GM18507 (cell line): ENCODE measurements around the gene FANCC.
A peak's percentile ranks its signal among the peaks of the same experiment; 100 is the strongest.

ENCODE experiments used
- DNase-seq: peaks from one replicate; pipeline ENCODE4 v3.0.0; 2011; ENCODE audit warnings: low read depth; ENCODE audit not compliant: insufficient read length; ENCODE audit errors: extremely low spot score
- FAIRE-seq: peaks from 2 replicates; lab custom pipeline; 2011; peaks lifted over from hg19 to GRCh38; lab: Jason Lieb, UNC

Gene FANCC, protein sequence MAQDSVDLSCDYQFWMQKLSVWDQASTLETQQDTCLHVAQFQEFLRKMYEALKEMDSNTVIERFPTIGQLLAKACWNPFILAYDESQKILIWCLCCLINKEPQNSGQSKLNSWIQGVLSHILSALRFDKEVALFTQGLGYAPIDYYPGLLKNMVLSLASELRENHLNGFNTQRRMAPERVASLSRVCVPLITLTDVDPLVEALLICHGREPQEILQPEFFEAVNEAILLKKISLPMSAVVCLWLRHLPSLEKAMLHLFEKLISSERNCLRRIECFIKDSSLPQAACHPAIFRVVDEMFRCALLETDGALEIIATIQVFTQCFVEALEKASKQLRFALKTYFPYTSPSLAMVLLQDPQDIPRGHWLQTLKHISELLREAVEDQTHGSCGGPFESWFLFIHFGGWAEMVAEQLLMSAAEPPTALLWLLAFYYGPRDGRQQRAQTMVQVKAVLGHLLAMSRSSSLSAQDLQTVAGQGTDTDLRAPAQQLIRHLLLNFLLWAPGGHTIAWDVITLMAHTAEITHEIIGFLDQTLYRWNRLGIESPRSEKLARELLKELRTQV

DNA sequence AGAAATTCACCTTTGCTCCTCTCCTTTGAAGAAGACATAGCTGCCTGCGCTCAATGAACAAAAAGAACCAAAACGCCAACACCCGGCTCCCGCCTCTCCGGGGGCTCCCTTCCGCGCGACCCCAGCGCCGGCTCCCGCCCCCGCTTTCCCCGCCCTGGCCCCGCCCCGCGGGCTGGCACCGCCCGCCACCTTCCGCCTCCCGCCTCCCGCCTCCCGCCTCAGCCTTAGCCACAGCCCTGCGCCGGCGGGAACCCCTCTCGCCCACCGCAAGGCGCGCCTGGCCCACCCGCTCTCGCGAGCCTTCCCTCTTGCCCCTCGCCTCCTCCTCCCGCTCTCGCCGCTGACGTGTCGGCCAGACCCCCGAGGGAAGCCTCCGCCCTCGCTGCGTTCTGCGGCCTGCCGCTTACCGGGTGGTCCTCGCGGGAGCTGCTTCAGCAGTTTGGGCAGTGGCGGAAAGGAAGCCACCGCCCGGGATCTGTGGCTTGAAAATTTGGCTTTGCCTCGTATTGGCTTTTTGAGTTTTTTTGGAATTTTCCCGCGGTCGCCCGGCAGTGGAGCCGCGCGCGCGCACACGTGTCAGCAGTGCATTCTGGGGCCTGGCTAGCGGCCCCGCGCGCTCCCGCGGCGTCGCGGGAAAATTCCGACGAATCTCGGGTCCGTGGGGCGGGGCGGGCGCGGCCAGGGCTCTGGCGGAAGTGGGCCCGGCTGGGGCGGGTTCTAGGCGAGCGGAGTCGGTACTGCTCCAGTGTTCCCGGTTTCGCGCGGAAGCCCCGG, at the start of gene FANCC:
FANCC (minus strand) TSS at position 591 of the 774 bp plus-strand sequence. CDS start 68,418 bp downstream, outside the sequence.
- peak; percentile 69 for FAIRE-seq
- peak; percentile 75 for DNase-seq

DNA sequence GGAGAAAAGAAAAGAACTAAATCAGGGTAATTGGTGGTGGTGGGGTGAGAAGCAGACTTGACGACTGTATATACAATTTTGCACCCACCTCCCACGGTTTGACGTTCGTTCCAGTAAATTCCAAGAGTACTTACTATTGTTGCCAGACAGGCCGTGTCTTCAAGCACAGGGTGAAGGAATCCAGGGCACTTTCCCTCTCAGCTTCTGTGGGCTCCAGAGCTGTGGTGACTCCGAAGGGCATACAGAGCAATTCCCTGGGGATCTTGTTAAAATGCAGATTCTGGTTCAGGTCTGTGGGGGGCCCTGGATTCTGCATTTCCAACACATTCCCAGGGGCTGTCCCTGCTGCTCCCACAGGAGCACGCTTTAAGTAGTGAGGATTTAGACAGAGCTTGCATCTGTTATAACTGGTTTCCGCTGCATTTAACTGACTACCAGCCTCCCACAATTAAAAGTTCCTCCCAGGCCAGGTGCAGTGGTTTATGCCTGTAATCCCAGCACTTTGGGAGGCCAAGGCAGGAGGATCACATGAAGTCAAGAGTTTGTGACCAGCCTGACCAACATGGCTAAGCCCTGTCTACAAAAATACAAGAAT, 49.3 kb upstream of the FANCC start:
- DNase-seq: no peak
- no peak for FAIRE-seq

DNA sequence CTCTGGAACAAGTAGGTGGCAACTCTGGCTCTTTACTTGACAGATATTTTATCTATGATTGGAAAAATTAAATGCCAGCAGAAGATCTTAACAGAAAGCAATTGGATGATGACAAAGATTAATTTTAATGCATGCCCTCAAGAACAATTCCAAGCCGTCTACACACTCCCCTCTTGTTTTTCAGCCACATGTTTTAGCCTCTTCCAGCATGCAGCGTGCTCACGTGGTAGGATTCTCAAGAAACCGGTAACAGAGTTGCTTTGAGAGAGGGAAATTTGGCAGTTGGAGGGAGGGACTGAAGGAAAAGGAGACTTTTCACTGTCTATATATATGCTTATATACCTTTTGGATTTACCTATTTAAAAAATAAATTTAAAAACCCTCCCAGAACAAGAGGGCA, 48.3 kb upstream of the FANCC start:
- no peak for FAIRE-seq
- no peak for DNase-seq

DNA sequence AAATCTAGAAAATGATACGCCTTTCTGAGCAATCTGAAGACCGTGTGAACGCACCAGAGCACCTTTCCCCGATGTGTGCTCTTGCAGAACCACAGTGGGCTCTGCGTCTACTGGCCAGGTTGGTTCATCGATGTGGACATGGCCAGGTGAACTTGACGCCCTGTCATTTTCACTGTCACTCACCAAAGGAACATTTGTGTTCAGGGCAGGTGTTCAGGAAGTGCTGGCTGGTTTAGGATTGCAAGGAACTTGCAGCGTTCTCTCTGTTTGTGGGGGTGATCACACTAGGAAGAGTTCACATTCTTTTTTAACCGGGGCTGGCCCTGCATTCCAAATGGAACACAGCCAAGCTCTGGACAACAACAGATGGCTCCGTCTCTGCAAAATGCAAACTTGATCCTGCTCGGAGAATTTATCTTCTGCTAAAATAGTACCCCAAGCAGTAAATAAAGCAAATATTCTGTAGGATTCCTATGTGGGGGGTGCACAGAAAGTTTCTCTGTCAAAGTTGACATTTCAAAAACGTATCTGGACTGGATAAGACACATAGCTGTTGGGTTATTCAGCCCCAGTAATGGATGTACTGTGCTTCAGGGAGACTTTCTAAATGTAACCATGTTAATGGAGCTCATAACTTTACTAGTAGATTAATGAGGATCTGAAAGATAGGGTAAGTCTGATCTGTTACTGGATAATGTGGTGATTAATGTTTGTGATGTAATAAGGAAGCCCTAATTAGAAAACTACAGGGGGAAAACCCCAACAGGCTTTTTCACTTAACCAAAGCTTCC, 45.7 kb upstream of the FANCC start:
- no peak for DNase-seq
- FAIRE-seq: no peak

DNA sequence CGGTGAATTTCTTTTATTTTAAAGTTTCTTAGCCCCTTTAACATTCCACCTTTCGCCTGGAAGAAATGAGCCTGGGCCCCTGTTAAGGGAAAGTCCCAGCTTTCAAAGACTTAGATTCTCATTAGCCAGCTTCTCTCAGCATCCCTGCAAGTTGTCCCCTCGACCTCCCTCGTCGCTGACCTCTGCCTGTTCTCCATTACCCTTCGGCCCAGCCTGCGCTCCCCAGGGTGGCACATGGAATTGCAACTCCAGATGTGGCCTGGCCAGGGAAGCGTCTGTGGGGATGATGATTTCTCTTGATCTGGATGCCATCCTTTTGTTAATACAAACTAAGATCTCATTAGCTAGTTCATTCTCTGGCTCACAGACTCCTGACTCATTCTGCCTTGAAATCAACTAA, 43.4 kb upstream of the FANCC start:
- DNase-seq (no peak), FAIRE-seq (no peak)

DNA sequence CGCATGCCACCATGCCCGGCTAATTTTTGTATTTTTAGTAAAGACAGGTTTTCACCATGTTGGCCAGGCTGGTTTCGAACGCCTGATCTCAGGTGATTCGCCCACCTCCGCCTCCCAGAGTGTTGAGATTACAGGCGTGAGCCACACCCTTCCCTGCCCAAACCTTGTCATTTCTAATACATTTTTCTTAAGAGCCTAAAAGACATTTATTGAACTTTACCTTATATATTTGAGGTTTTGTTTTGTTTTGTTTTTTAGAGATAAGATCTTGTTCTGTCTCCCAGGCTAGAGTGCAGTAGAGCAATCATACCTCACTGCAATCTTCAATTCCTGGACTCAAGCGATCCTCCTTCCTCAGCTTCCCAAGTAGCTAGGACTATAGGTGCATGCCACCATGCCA, 39.8 kb upstream of the FANCC start:
- DNase-seq (no peak), FAIRE-seq (no peak)

DNA sequence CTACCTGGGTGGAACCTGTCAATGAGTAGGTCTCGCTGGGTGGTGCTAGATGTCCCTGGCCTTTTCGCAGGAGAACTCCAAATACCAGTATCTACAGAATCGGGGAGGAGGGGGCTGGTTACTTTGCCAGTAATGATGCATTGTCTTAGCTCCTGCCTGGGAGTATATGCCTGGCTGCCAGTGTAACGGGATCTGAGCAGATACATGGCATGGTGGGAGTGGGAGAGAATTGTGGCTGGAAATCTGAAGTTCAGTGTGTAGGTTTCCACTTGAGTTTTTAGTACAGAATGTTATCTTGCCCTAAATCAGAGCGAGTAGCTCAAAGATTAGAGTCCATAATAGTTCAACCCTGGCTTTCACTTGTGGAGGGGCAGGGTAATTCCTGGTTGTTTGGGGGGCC, 38.0 kb upstream of the FANCC start:
- DNase-seq (no peak), FAIRE-seq (no peak)

DNA sequence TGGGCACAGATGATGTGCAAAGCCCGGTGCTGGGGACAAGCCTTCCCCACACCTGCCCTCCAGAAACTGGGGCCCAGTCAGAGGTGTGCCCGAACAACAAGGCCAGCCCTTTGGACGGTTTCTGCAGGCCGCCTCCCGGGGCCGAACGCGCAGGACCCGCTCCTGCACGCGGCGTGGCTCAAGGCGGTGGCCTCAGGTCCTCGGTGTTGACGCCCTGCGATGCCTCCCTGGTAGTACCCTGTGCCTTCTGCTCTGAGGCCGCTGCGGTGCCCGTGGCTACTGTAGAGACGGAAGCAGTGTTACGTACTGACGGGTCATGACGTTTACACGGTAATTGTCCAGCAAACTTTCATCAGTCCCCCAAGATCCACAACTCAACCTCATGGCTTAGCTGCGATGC, 33.5 kb upstream of the FANCC start:
- no peak for FAIRE-seq
- no peak for DNase-seq

DNA sequence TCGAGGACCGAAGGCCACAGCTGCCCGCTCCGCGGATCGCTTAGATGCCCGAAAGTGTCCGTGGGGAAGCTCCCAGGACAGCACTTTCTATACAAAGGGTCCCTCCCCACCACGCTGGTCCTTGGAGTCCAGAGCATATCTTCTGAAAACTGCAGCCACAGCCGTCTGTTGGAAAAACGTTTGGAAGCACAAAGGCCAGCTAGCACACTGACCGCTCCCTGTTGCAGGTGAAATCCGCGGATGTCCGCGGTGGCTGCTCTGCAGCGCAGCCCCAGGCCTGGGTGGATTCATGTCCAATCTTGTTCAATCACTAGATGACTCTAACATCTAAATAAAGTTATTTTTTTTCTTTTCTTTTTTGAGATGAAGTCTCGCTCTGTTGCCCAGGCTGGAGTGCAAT, 32.8 kb upstream of the FANCC start:
- DNase-seq (no peak), FAIRE-seq (no peak)

DNA sequence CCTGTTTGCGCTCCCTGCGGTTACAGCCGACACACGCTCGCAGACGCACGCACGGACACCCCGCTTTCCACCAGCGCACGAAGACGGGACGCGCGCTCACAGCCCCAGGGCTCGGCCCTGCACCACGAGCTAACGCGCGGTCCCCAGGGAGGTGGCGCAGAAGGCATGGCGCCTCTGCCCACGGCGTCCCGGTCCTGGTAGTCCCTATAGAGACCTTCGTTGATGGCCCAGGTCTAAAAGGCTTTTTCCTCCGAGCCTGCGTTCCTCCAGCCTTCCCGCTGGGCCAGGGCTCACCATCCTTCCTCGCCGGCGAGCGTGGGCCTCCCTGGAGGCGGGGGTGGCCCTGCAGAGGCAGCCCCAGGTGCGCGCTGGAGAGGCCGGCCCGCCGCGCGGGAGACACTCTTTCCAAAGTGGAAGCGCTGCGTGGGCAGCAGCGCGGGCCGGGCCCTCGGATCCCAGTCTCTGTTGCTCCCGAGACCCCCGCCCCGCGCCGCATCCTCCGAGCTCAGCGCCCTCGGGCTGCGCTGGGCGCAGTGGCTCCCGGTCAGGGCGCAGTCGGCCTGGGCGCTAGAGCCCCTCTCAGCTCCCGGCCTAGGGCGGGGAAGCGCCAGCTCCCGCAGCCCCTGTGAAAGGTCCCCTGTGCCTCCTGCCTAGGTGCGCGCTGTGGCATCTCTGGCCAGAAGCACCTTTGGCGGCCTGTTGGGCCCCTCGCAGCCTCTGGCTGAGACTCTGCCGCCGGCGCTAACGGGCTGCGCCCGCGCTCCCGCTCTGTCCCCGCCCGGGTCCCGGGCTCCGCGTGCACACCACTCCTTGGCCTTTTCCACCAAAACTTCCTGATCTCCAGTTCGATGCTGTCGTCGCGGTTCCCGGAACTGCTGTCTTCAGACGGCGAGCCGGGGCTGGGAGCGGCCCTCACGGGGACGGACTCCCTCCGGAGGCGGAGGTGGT, 31.9 kb upstream of the FANCC start:
- no peak for FAIRE-seq
- no peak for DNase-seq

DNA sequence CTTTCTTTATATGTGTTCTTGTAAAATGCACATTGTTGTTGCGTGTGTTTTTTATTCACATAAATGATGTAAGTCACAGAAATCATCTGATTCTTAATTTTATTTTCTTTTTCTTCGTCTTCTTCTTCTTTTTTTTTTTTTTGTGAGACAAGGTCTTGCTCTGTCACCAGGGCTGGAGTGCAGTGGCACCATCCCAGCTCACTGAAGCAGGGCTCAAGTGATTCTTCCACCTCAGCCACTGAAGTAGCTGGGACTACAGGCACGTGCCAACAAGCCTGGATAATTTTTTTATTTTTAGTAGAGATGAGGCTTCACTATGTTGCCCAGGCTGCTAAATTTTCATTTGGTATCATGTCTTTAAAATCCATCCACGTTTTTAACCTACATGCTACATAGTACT, 28.5 kb upstream of the FANCC start:
- FAIRE-seq: no peak
- no peak for DNase-seq

DNA sequence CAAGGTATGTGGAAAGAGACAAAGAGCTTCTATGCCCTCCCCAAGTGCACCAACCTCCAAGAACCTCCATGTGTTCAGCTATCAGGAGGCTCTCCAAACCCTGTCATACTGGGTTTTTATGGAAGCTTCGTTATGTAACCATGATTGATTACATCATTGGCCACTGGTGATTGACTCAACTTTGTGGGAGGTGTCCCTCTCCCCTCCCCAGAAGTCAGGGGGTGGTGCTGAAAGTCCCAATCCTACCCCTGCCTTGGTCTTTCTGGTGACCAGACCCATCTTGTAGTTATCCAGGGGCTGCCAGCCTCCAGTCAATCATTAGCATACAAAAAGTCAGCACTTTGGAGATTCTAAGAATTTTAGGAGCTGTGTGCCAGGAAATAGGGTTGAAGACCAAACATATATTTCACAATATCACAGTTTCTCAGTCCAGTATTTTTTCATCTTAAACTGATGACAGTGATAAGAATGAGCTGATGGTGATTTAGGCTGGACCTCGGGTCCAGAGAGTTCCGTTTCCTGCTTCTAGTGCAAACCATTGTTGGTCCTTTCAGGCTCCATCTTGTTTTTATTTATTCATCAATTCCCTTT, 27.3 kb upstream of the FANCC start:
- no peak for DNase-seq
- no peak for FAIRE-seq

DNA sequence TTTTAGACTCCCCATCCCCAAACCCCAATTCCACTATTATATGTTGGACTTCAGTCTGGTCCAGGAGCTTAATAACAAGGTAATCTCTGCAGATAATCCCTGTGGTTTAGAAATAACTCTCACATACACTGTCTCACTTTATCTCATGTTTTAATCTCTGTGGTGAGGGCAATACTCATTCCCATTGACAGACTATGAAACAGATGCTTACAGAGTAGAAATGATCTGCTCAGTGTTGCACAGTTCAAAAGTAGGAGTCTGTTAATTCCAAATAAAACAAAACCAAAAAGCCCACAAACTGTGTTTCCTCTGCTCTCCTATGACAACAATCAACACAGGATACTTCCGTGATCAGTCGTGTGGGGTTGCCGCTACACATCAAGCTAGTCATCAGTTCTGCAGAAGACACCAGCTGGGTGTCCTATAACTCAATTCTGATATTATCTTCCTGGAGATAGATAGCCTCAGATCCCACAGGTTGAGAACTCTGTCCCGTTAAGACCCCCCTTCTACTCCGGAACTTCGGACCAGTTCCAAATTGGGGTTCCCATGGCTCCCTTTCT, 26.3 kb upstream of the FANCC start:
- DNase-seq: no peak
- no peak for FAIRE-seq

DNA sequence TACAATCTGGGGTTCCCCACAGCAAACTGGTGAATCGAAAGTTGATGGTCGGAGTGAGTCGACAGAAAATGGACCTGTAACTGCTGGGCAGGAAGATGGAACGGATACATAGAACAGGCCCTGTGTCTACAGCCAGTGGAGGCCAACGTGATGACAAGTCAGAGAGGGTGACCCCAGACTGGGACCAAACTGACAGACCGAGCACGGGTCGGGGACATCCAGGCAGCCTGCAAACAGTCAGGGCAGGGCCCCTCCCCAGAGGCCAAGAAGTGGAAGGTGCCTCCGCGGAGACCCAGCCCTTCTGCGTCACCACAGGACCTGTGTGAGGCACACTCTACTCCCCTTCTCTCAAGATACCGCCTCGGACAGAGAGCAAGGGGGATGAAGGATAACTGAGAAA, 25.1 kb upstream of the FANCC start:
- FAIRE-seq (no peak), DNase-seq (no peak)

DNA sequence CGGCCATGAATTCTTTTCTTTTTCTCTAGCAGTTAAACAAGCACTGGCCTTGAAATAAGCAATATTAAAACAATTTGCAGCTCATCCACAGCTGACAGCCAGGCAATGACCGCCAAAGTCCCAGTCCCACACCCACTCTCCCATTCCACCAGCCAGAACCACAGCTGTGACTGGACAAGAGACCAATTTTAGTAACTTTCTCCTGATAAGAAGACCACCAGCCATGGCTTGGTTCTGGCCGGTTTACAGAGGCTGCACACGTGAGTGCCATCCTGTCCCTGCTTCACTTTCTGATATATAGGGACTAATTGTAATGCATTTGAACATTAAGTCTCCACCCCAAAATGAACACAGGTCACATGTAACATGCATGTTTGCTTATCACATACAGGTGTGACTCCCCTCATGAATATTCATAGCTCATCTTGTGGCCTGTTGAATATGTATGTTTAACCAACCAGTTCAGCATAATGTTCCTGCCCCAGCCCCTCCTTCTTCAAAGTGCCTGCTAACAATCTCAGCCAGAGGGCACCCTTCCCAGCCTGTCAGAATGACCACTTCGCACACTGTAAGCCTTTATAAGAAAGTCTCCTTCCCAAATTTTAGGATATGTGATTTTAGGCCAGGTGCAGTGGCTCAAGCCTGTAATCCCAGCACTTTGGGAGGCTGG, 23.9 kb upstream of the FANCC start:
- DNase-seq: no peak
- FAIRE-seq: no peak

DNA sequence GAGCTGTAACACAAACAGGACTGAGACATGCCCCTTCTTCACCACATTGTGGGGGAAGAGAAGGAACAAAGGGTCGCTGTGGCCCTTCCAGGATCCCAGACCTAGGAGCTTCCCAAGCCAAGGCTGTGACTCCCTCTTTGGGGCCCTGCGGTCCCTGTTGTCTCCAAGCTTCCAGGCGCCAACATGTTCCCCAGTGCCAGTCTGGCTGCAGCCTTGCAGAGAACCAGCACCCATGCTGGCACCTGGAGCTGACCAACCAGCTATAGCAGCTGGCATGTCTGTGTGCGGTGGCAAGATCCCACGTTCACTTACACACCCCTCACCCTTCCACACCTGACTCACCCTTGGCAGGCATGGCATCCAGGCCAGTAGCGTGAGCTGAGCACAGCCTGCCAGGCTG, 20.7 kb upstream of the FANCC start:
- FAIRE-seq: no peak

DNA sequence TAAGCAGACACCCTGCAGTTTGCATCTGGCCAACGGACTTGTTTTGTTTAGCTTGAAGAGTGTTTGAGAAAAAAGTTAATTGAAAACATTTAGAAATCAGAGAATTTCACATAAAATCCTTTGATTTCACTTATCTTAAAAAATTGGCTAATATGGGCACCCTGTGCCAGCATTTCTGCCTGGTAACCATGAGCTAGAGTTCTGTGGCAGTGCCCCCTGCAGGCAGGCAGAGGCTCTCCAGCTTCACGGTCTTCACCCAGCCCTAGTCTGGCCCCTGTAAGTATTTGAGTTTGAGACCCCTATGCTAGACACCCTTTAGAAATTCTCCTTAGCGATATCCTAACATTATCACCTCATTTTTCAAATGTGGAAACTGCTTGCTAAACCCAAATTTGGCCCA, 18.8 kb upstream of the FANCC start:
- DNase-seq (no peak), FAIRE-seq (no peak)

More for the DNA sequence above, 20.7 kb upstream of the FANCC start:
- no peak for DNase-seq
